Esophagus squamous epithelium (tissue), 4 donors: ENCODE data around the gene BTNL2.

Source experiments
- CTCF ChIP-seq, 6 experiments: fragments of 450-650 bp in 4 of 6; fragments of 200-600 bp in 2 of 6; sonication (generic) in 2 of 6; IDR thresholded peaks; one replicate each; pipeline ENCODE4 v1.5.1; 2016 to 2019; ENCODE audit warnings: antibody characterized with exemption in 6 of 6, mild to moderate bottlenecking in 4 of 6, moderate library complexity in 4 of 6
- POLR2A ChIP-seq, 4 donors: fragments of 450-650 bp; IDR thresholded peaks; one replicate each; pipeline ENCODE4 v1.6.1; 2017; ENCODE audit warnings: antibody characterized with exemption in 4 of 4, mild to moderate bottlenecking in 4 of 4, moderate library complexity in 3 of 4

- TF ChIP-seq CTCF (IDR thresholded peaks at IDR 0.05) (no peak), POLR2A (IDR thresholded peaks at IDR 0.05) (no peak)
These were observed 4.2 kb downstream of the BTNL2 start for GRCh38 chr6:32402812-32403211.
